GM23338 (cell line): ENCODE data around the gene EIF1AY. TPM values are rescaled to one million over a fixed set of nuclear protein-coding genes. Genes with fewer than 3 reads are reported as not detected.

Source experiments
- ATAC-seq: fragments of 200-7000 bp; cut with Tn5 transposase; 3 replicates; pipeline ENCODE4 v1.9.1; 2020
- DNase-seq: peaks from one replicate; pipeline ENCODE4 v3.0.0-alpha.2; 2015; ENCODE audit warnings: low spot score
- H2AFZ ChIP-seq: fragments of 200-600 bp; sonication (generic); 2 replicates; pipeline ENCODE4 v1.8.0; 2016; ENCODE audit warnings: antibody characterized with exemption, mild to moderate bottlenecking, moderate library complexity
- H3F3A ChIP-seq: fragments of 200-600 bp; sonication (generic); replicated peaks from 2 replicates; pipeline ENCODE4 v1.8.0; 2017; ENCODE audit warnings: antibody characterized with exemption, mixed run types, low read depth
- H3K27ac ChIP-seq: fragments of 200-600 bp; sonication (generic); 2 replicates; pipeline ENCODE4 v1.6.1; 2016; ENCODE audit warnings: low read depth
- H3K27me3 ChIP-seq: fragments of 200-600 bp; sonication (generic); 2 replicates; pipeline ENCODE4 v1.8.0; 2016; ENCODE audit warnings: mild to moderate bottlenecking, mixed run types, moderate library complexity; ENCODE audit not compliant: insufficient read depth
- H3K36me3 ChIP-seq: fragments of 200-600 bp; sonication (generic); 2 replicates; pipeline ENCODE4 v1.8.0; 2016; ENCODE audit warnings: mild to moderate bottlenecking; ENCODE audit not compliant: insufficient read depth
- H3K4me1 ChIP-seq: fragments of 200-600 bp; sonication (generic); 2 replicates; pipeline ENCODE4 v1.8.0; 2016; ENCODE audit warnings: mild to moderate bottlenecking, moderate library complexity; ENCODE audit not compliant: insufficient read depth
- H3K4me2 ChIP-seq: fragments of 200-600 bp; sonication (generic); 2 replicates; pipeline ENCODE4 v1.7.1; 2017; ENCODE audit warnings: mixed run types
- H3K4me3 ChIP-seq: fragments of 200-600 bp; sonication (generic); 2 replicates; pipeline ENCODE4 v1.6.1; 2016; ENCODE audit warnings: mixed run types
- H3K79me2 ChIP-seq: fragments of 200-600 bp; sonication (generic); replicated peaks from 2 replicates; pipeline ENCODE4 v1.8.0; 2017; ENCODE audit warnings: mild to moderate bottlenecking; ENCODE audit not compliant: insufficient read depth
- H3K9me2 ChIP-seq: fragments of 200-600 bp; sonication (generic); 2 replicates; pipeline ENCODE4 v1.8.0; 2017; ENCODE audit not compliant: insufficient read depth
- H4K20me1 ChIP-seq: fragments of 200-600 bp; sonication (generic); replicated peaks from 2 replicates; pipeline ENCODE4 v1.8.0; 2017; ENCODE audit warnings: mild to moderate bottlenecking; ENCODE audit not compliant: insufficient read depth
- H3K27ac Mint-ChIP-seq: 2 replicates; pipeline ENCODE4 v1.8.0; 2020; ENCODE audit warnings: inconsistent platforms, mild to moderate bottlenecking, moderate library complexity, mixed read lengths
- H3K27me3 Mint-ChIP-seq: 3 replicates; pipeline ENCODE4 v1.8.0; 2022; ENCODE audit warnings: low read depth, mild to moderate bottlenecking, moderate library complexity, mixed read lengths, inconsistent platforms; ENCODE audit not compliant: insufficient read depth, poor library complexity
- H3K36me3 Mint-ChIP-seq: 3 replicates; pipeline ENCODE4 v1.8.0; 2021; ENCODE audit warnings: low read depth, mild to moderate bottlenecking, inconsistent platforms, moderate library complexity, mixed read lengths
- H3K4me1 Mint-ChIP-seq: 3 replicates; pipeline ENCODE4 v1.8.0; 2020; ENCODE audit warnings: mild to moderate bottlenecking, inconsistent platforms, mixed read lengths
- H3K4me3 Mint-ChIP-seq: 3 replicates; pipeline ENCODE4 v1.8.0; 2021; ENCODE audit warnings: moderate library complexity, mild to moderate bottlenecking, inconsistent platforms, mixed read lengths
- H3K9me3 Mint-ChIP-seq: 3 replicates; pipeline ENCODE4 v1.8.0; 2020; ENCODE audit warnings: moderate library complexity, mild to moderate bottlenecking, inconsistent platforms, mixed read lengths
- ETS1 ChIP-seq: IDR thresholded peaks from 2 replicates; pipeline ENCODE4 v1.6.1; 2016; ENCODE audit warnings: antibody characterized with exemption
- EZH2phosphoT487 ChIP-seq: fragments of 200-600 bp; sonication (generic); IDR thresholded peaks from one replicate; pipeline ENCODE4 v1.8.1; 2018; ENCODE audit warnings: antibody characterized with exemption; ENCODE audit not compliant: unreplicated experiment
- JUNB ChIP-seq: IDR thresholded peaks from one replicate; pipeline ENCODE4 v1.6.1; 2016; ENCODE audit warnings: antibody characterized with exemption; ENCODE audit not compliant: unreplicated experiment
- NANOG ChIP-seq: IDR thresholded peaks from 2 replicates; pipeline ENCODE4 v1.6.1; 2016; ENCODE audit warnings: antibody characterized with exemption, borderline replicate concordance
- POLR2AphosphoS5 ChIP-seq: IDR thresholded peaks from 2 replicates; pipeline ENCODE4 v1.6.1; 2016; ENCODE audit warnings: antibody characterized with exemption, low read depth
- STAT1 ChIP-seq: IDR thresholded peaks from one replicate; pipeline ENCODE4 v1.6.1; 2016; ENCODE audit warnings: antibody characterized with exemption; ENCODE audit not compliant: unreplicated experiment
- ZNF114 ChIP-seq: fragments of 250-450 bp; sonication (Bioruptor Pico); IDR thresholded peaks from 2 replicates; pipeline ENCODE4 v1.5.0; 2020; ENCODE audit warnings: mild to moderate bottlenecking, moderate library complexity
- ZNF331 ChIP-seq: fragments of 250-450 bp; sonication (Bioruptor Pico); IDR thresholded peaks from 2 replicates; pipeline ENCODE4 v1.5.0; 2020; ENCODE audit warnings: low read depth, mild to moderate bottlenecking, moderate library complexity
- ZNF462 ChIP-seq: fragments of 250-450 bp; sonication (Bioruptor Pico); IDR thresholded peaks from 2 replicates; pipeline ENCODE4 v1.5.0; 2020; ENCODE audit warnings: mild to moderate bottlenecking, moderate library complexity
- polyA plus RNA-seq: library from polyadenylated mRNA; unstranded; fragments of >200 nt; fragmentation: Nextera tagmentation; extraction: Ambion mirVana; gene quantifications from 2 replicates; pipeline ENCODE4 v1.2.1, GENCODE V29; 2016
- total RNA-seq: library from RNA; depleted of rRNA; stranded (reverse); fragments of >200 nt; shearing (Covaris generic); gene quantifications from 2 replicates; pipeline ENCODE4 v1.2.3, GENCODE V29; 2014

Gene EIF1AY
- total and polyA plus RNA-seq, 2 experiments from 2014 or later: 31.3 to 93.0 TPM

GRCh38 chrY:20549289-20549688 is 26.3 kb upstream of the EIF1AY start (continued):
- TF ChIP-seq ZNF462 (CRISPR knock-in tag): no peak

GRCh38 chrY:20551840-20552239 is 23.7 kb upstream of the EIF1AY start:
- no peak overlapping the region for H3K4me2 ChIP-seq
- DNase-seq: no peak
- H3K27ac ChIP-seq: no peak overlapping the region
- H3F3A ChIP-seq: no peaks in the 10 kb centered on the region
- ATAC-seq: no peak
- H2AFZ ChIP-seq: no peak overlapping the region
- H3K27me3 ChIP-seq: no peaks in the 10 kb centered on the region
- peaks cover 3% of the 10 kb centered on the region; the same call in 1 of the 3 replicates for H3K36me3 Mint-ChIP-seq
- peaks cover 55% of the 10 kb centered on the region for H3K9me3 Mint-ChIP-seq
- H4K20me1 ChIP-seq: no peaks in the 10 kb centered on the region
- no peak overlapping the region for H3K4me3 ChIP-seq
- no peaks in the 10 kb centered on the region for H3K9me2 ChIP-seq
- no peaks in the 10 kb centered on the region for H3K4me1 ChIP-seq
- H3K27me3 Mint-ChIP-seq: no peaks in the 10 kb centered on the region
- no peaks in the 10 kb centered on the region for H3K79me2 ChIP-seq
- H3K36me3 ChIP-seq: no peaks in the 10 kb centered on the region
- no peak overlapping the region for H3K4me3 Mint-ChIP-seq
- H3K4me1 Mint-ChIP-seq: no peaks in the 10 kb centered on the region
- H3K27ac Mint-ChIP-seq: no peak overlapping the region
- no peak for TF ChIP-seq ETS1
- TF ChIP-seq EZH2phosphoT487: no peak
- no peak for TF ChIP-seq ZNF462 (CRISPR knock-in tag)
- no peak for TF ChIP-seq NANOG
- TF ChIP-seq ZNF114 (CRISPR knock-in tag): no peak
- no peak for TF ChIP-seq JUNB
- TF ChIP-seq ZNF331 (CRISPR knock-in tag): no peak
- no peak for TF ChIP-seq STAT1
- TF ChIP-seq POLR2AphosphoS5: no peak
